ENCODE measurements around the gene DMRTA1. TPM values are rescaled to one million over a fixed set of nuclear protein-coding genes. Genes with fewer than 3 reads are reported as not detected.
"Not testable (repeated sequence)": the region's sequence is repeated elsewhere in the genome, so short reads cannot be mapped to it uniquely, and the experiment has no call there.

The DMRTA1 gene
- total and polyA plus RNA-seq, 12 donors: 0.04 to 1.2 (median 0.75) TPM

GRCh38 chr9:22463205-22463604 lies 16.6 kb downstream of the DMRTA1 start:
- DNase-seq (no peak), ATAC-seq (no peak)
- no peak overlapping the region for H3K27ac ChIP-seq
- WGBS, 2 donors: 44 to 52% methylated on average over 1 of the region's 1 CpG
- no peak for TF ChIP-seq CTCF (IDR thresholded peaks at IDR 0.05)
- no peaks in the 10 kb centered on the region for H3K36me3 ChIP-seq
- H3K4me3 ChIP-seq: no peak overlapping the region
- intact Hi-C loops (cut with DNase I): no loop called here
- H3K27me3 ChIP-seq: peaks cover 0 to 10% (median 0%) of the 10 kb centered on the region in 7 donors
- H3K9me3 ChIP-seq: no peaks in the 10 kb centered on the region
- no peaks in the 10 kb centered on the region for H3K4me1 ChIP-seq

- peak in 1 of 2 donors; percentile 4 for DNase-seq
- no peaks in the 10 kb centered on the region for H3K36me3 ChIP-seq
These were observed 23.4 kb downstream of the DMRTA1 start for GRCh38 chr9:22469928-22470544.

GRCh38 chr9:22481566-22481965 lies 34.9 kb downstream of the DMRTA1 start:
- Histone ChIP-seq H3K4me1 (no peaks in the 10 kb centered on the region), H3K4me3 (no peak overlapping the region), H3K27ac (no peak overlapping the region), H3K27me3 (no peaks in the 10 kb centered on the region), H3K36me3 (no peaks in the 10 kb centered on the region), H3K9me3 (peaks cover 0 to 17% (median 4%) of the 10 kb centered on the region in 11 donors)
- DNase-seq: no peak
- no peak for TF ChIP-seq CTCF (IDR thresholded peaks at IDR 0.05)
- ATAC-seq: no peak
- WGBS, 2 donors: 56 to 58% methylated on average over 2 of the region's 2 CpGs
- intact Hi-C loops (cut with DNase I): no loop called here

More at GRCh38 chr9:22469928-22470544, 23.4 kb downstream of the DMRTA1 start:
- H3K4me1 ChIP-seq: no peaks in the 10 kb centered on the region
- peak in 8 of 9 donors; percentile 11 to 64 (median 59) for TF ChIP-seq CTCF (IDR thresholded peaks at IDR 0.05)
- WGBS, 2 donors: 1 to 2% methylated on average over 8 of the region's 8 CpGs
- H3K27ac ChIP-seq: no peak overlapping the region
- intact Hi-C loops (cut with DNase I): no loop called here
- H3K27me3 ChIP-seq: peaks cover 0 to 10% (median 0%) of the 10 kb centered on the region in 7 donors
- no peaks in the 10 kb centered on the region for H3K9me3 ChIP-seq
- H3K4me3 ChIP-seq: no peak overlapping the region
- ATAC-seq: peak in 3 of 8 donors; percentile 20 to 57 (median 56)

GRCh38 chr9:22483528-22484070 lies 37.0 kb downstream of the DMRTA1 start:
- no peak for TF ChIP-seq CTCF (IDR thresholded peaks at IDR 0.05)

GRCh38 chr9:22496197-22496596 lies 49.6 kb downstream of the DMRTA1 start:
- H3K27ac ChIP-seq; H3K4me3 ChIP-seq; H3K36me3 ChIP-seq; H3K4me1 ChIP-seq; H3K27me3 ChIP-seq; ATAC-seq; intact Hi-C loops (cut with DNase I); DNase-seq; H3K9me3 ChIP-seq: not testable (repeated sequence)
- WGBS, 2 donors: 60 to 63% methylated on average over 4 of the region's 4 CpGs

More at GRCh38 chr9:22483528-22484070, 37.0 kb downstream of the DMRTA1 start:
- H3K4me1 ChIP-seq: no peaks in the 10 kb centered on the region
- H3K27me3 ChIP-seq: no peaks in the 10 kb centered on the region
- no peak overlapping the region for H3K27ac ChIP-seq
- DNase-seq (no peak), ATAC-seq (no peak)
- intact Hi-C loops (cut with DNase I): no loop called here
- no peaks in the 10 kb centered on the region for H3K36me3 ChIP-seq
- no peak overlapping the region for H3K4me3 ChIP-seq
- H3K9me3 ChIP-seq: peaks cover 0 to 17% (median 4%) of the 10 kb centered on the region in 11 donors
- WGBS, 2 donors: 19 to 45% methylated on average over 1 of the region's 1 CpG
